GM10248 (cell line): ENCODE results near the gene MAP4K2.

Experiments
- CTCF ChIA-PET: fragments of 300-600 bp; sonication (Branson Sonifier 250); formaldehyde crosslinking; extraction: SDS; loops from one replicate; lab custom pipeline; 2021; ENCODE audit warnings: antibody characterized with exemption; lab: Yijun Ruan, JAX
- POLR2A ChIA-PET: fragments of 350-650 bp; sonication (Branson Sonifier 250); formaldehyde crosslinking; extraction: SDS; loops from one replicate; lab custom pipeline; 2020; ENCODE audit warnings: antibody characterized with exemption; lab: Yijun Ruan, JAX
- DNase-seq: peaks from one replicate; pipeline ENCODE4 v3.0.0; 2012; ENCODE audit errors: extremely low spot score
- TF ChIP-seq, protein P1 (sequence below): IDR thresholded peaks from 2 replicates; pipeline ENCODE4 v1.5.1; 2012; ENCODE audit warnings: mild to moderate bottlenecking, low read depth; ENCODE audit errors: extremely low read depth, missing control alignments, control extremely low read depth

The MAP4K2 gene

GRCh38 chr11:64839335-64839734 lies 36.3 kb upstream of the MAP4K2 start:
- ChIA-PET CTCF (interaction anchor here (1.3 to 33.1 kb wide), 4 partner anchors 8 to 279 kb away, joined by 3 to 1137 read pairs (median 28); partner anchors contain the start of gene EHD1), POLR2A (no interaction called here)
- TF ChIP-seq, protein P1, sequence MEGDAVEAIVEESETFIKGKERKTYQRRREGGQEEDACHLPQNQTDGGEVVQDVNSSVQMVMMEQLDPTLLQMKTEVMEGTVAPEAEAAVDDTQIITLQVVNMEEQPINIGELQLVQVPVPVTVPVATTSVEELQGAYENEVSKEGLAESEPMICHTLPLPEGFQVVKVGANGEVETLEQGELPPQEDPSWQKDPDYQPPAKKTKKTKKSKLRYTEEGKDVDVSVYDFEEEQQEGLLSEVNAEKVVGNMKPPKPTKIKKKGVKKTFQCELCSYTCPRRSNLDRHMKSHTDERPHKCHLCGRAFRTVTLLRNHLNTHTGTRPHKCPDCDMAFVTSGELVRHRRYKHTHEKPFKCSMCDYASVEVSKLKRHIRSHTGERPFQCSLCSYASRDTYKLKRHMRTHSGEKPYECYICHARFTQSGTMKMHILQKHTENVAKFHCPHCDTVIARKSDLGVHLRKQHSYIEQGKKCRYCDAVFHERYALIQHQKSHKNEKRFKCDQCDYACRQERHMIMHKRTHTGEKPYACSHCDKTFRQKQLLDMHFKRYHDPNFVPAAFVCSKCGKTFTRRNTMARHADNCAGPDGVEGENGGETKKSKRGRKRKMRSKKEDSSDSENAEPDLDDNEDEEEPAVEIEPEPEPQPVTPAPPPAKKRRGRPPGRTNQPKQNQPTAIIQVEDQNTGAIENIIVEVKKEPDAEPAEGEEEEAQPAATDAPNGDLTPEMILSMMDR, result no peak

GRCh38 chr11:64838600-64839334 lies 35.8 kb upstream of the MAP4K2 start:
- ChIA-PET POLR2A (no interaction called here), CTCF (interaction anchor here (1.3 to 33.1 kb wide), 3 partner anchors 8 to 48 kb away, joined by 3 to 1137 read pairs (median 54); partner anchors contain the start of gene EHD1)
- TF ChIP-seq, protein P1, result no peak
- no peak for DNase-seq

More at GRCh38 chr11:64839335-64839734, 36.3 kb upstream of the MAP4K2 start:
- no peak for DNase-seq

DNA sequence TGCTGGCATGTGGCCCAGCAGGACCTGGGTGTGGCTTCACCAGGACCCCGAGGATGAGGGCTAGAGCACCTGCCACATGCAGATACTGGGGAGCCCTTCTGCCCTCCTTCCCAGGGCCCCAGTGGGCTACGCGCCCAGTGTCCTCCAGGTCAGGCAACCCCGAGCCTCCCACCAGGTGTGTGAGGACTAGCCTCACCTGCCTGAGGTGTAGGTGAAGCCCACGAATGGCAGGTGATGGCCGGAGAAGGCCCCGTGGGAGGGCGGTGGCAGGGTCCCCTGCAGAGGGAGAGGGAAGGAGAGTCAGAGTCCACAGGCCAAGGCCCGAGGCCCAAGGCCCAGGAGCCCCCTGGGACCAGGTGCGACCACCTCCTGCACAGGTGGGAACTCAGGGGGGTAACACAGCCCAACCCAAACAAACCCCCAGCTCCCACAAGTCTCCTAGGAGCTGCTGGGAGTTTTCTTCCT lies 34.9 kb upstream of the MAP4K2 start:
- ChIA-PET POLR2A (no interaction called here), CTCF (interaction anchor here (1.3 to 33.1 kb wide), 3 partner anchors 9 to 49 kb away, joined by 3 to 1137 read pairs (median 54); partner anchors contain the start of gene EHD1)
- no peak for DNase-seq
- TF ChIP-seq, protein P1, result no peak

GRCh38 chr11:64836448-64837072 lies 33.5 kb upstream of the MAP4K2 start:
- CTCF ChIA-PET, result interaction anchor here (0.7 to 9.6 kb wide), 6 partner anchors 8 to 185 kb away, joined by 3 to 54 read pairs (median 4); partner anchors contain the start of genes ARL2, CDC42BPG and RASGRP2
- TF ChIP-seq, protein P1, result no peak
- no peak for DNase-seq
- POLR2A ChIA-PET, result interaction anchor here (0.8 to 1.0 kb wide), 2 partner anchors 20 to 43 kb away, joined by 4 to 9 read pairs; no protein-coding TSS in a partner anchor

GRCh38 chr11:64835616-64836447 lies 32.8 kb upstream of the MAP4K2 start:
- ChIA-PET POLR2A (no interaction called here), CTCF (interaction anchor here (1.2 to 9.6 kb wide), 4 partner anchors 8 to 177 kb away, joined by 3 to 54 read pairs (median 4); partner anchors contain the start of genes ARL2 and CDC42BPG)
- DNase-seq, result no peak
- TF ChIP-seq, protein P1, result no peak
